HepG2 (cell line): ENCODE measurements around the gene PPP1R15A. TPM values are rescaled to one million over a fixed set of nuclear protein-coding genes. Genes with fewer than 3 reads are reported as not detected.
"Not testable (repeated sequence)": the region's sequence is repeated elsewhere in the genome, so short reads cannot be mapped to it uniquely, and the experiment has no call there.

Experiments used
- ATAC-seq: fragments of 200-7000 bp; cut with Tn5 transposase; 3 replicates; pipeline ENCODE4 v1.9.1; 2020; ENCODE audit warnings: mild to moderate bottlenecking, moderate library complexity
- BruUV-seq: library from RNA; stranded (reverse); fragments of 400-500 nt; replicated peaks from 2 replicates; lab custom pipeline; 2021; lab: Mats Ljungman, UMichigan
- CTCF ChIA-PET: fragments of 300-600 bp; formaldehyde crosslinking; extraction: SDS; loops from one replicate; lab custom pipeline; 2021; ENCODE audit warnings: low total read pairs, inconsistent platforms, low intra/inter-chr PET ratio; lab: Yijun Ruan, JAX
- POLR2A ChIA-PET: fragments of 350-600 bp; sonication (Branson Sonifier 250); formaldehyde crosslinking; loops from one replicate; lab custom pipeline; 2020; ENCODE audit warnings: antibody characterized with exemption, inconsistent platforms; lab: Yijun Ruan, JAX
- DNase-seq: peaks from one replicate; pipeline ENCODE4 v3.0.0-alpha.2; 2015; ENCODE audit warnings: low spot score
- FAIRE-seq: peaks from 3 replicates; lab custom pipeline; 2011; peaks lifted over from hg19 to GRCh38; lab: Jason Lieb, UNC
- H2AFZ ChIP-seq: one replicate; pipeline ENCODE4 v1.6.1; 2011; ENCODE audit warnings: low read length, inconsistent platforms
- H3K27ac ChIP-seq: fragments of 300-600 bp; 3 replicates; pipeline ENCODE4 v1.8.0; 2011; ENCODE audit warnings: mixed run types, mild to moderate bottlenecking, mixed read lengths, low read length, inconsistent platforms; ENCODE audit not compliant: insufficient read depth; ENCODE audit errors: extremely low read length
- H3K27me3 ChIP-seq, 2 experiments: fragments of 200-600 bp in 1 of 2; 2 replicates in 1 of 2; 3 replicates in 1 of 2; pipeline versions ENCODE4 v1.6.0 to v1.8.0; 2011; ENCODE audit warnings: low read length in 2 of 2, mild to moderate bottlenecking in 2 of 2, moderate library complexity in 2 of 2, inconsistent platforms in 1 of 2; ENCODE audit not compliant: insufficient read depth in 2 of 2, control insufficient read depth in 1 of 2
- H3K36me3 ChIP-seq, 2 experiments: fragments of 200-600 bp in 1 of 2; replicated peaks in 1 of 2; 2 replicates in 1 of 2; 3 replicates in 1 of 2; pipeline versions ENCODE4 v1.5.1 to v1.8.0; 2011; ENCODE audit warnings: low read length in 2 of 2, inconsistent platforms in 1 of 2; ENCODE audit not compliant: insufficient read depth in 2 of 2, control insufficient read depth in 1 of 2
- H3K4me1 ChIP-seq: 2 replicates; pipeline ENCODE4 v1.5.1; 2012; ENCODE audit warnings: low read length, inconsistent platforms; ENCODE audit not compliant: insufficient read depth
- H3K4me2 ChIP-seq: 2 replicates; pipeline ENCODE4 v1.6.0; 2011; ENCODE audit warnings: low read depth, low read length, inconsistent platforms
- H3K4me3 ChIP-seq, 3 experiments: fragments of 200-600 bp in 1 of 3; sonication (generic), shearing (Covaris generic) in 1 of 3; replicated peaks in 1 of 3; 2 replicates each; pipeline ENCODE4 v1.5.1; 2011 to 2016; ENCODE audit warnings: low read length in 3 of 3, inconsistent platforms in 2 of 3, low read depth in 2 of 3, mild to moderate bottlenecking in 2 of 3, control low read depth in 1 of 3, mixed read lengths in 1 of 3; ENCODE audit not compliant: insufficient read depth in 1 of 3
- H3K79me2 ChIP-seq: one replicate; pipeline ENCODE4 v1.6.1; 2011; ENCODE audit warnings: low read length, inconsistent platforms; ENCODE audit not compliant: insufficient read depth
- H3K9ac ChIP-seq: 2 replicates; pipeline ENCODE4 v1.6.0; 2011; ENCODE audit warnings: mild to moderate bottlenecking, low read depth, low read length, inconsistent platforms; ENCODE audit not compliant: insufficient read depth
- H3K9me3 ChIP-seq: 2 replicates; pipeline ENCODE4 v1.5.1; 2012; ENCODE audit warnings: mild to moderate bottlenecking, low read length
- H4K20me1 ChIP-seq: 2 replicates; pipeline ENCODE4 v1.6.0; 2011; ENCODE audit warnings: inconsistent platforms, mild to moderate bottlenecking, low read length, moderate library complexity; ENCODE audit not compliant: insufficient read depth
- MED1 ChIP-seq: sonication (generic); formaldehyde crosslinking; IDR thresholded peaks from 2 replicates; pipeline ENCODE4 v1.4.0; 2020; ENCODE audit warnings: missing genetic modification reagents
- PBX2 ChIP-seq: IDR thresholded peaks from 2 replicates; pipeline ENCODE4 v1.6.1; 2016; ENCODE audit warnings: control low read depth
- PITX1 ChIP-seq: sonication (generic); formaldehyde crosslinking; IDR thresholded peaks from 2 replicates; pipeline ENCODE4 v1.5.1; 2020; ENCODE audit warnings: mild to moderate bottlenecking, missing genetic modification reagents
- SNAPC2 ChIP-seq: sonication (generic); formaldehyde crosslinking; IDR thresholded peaks from 2 replicates; pipeline ENCODE4 v1.8.1; 2022; ENCODE audit warnings: mild to moderate bottlenecking, missing genetic modification reagents
- ZBTB1 ChIP-seq: sonication (generic); formaldehyde crosslinking; IDR thresholded peaks from 2 replicates; pipeline ENCODE4 v1.4.0; 2020; ENCODE audit warnings: missing genetic modification reagents, borderline replicate concordance
- ZNF180 ChIP-seq: sonication (generic); formaldehyde crosslinking; IDR thresholded peaks from 2 replicates; pipeline ENCODE4 v1.4.0; 2020; ENCODE audit warnings: low read depth, missing genetic modification reagents, borderline replicate concordance
- ZNF3 ChIP-seq: IDR thresholded peaks from 2 replicates; pipeline ENCODE4 v1.7.0; 2017; ENCODE audit warnings: inconsistent platforms
- ZNF563 ChIP-seq: sonication (generic); formaldehyde crosslinking; IDR thresholded peaks from 2 replicates; pipeline ENCODE4 v1.8.0; 2022; ENCODE audit warnings: mild to moderate bottlenecking, moderate library complexity, missing genetic modification reagents
- WGBS: methylation state at CpG from one replicate; pipeline ENCODE4 v1.1.6; 2017; ENCODE audit warnings: low lambda C conversion rate; 5-methylcytosine and 5-hydroxymethylcytosine counted together
- in situ Hi-C: cut with HindIII; loops from 2 replicates; pipeline ENCODE4 v1.10.0; 2017; ENCODE audit warnings: low pct_unique_long_range_greater_than_20kb; ENCODE audit not compliant: extremely low pct_ligation_motif_present
- intact Hi-C: fragments of 100-400 bp; cut with micrococcal nuclease; formaldehyde crosslinking; loops from one replicate; pipeline ENCODE4 v1.10.0; 2022; ENCODE audit not compliant: unreplicated experiment
- polyA plus RNA-seq, 8 experiments: library from polyadenylated mRNA; depleted of rRNA in 3 of 8; stranded (reverse) in 7 of 8; unstranded in 1 of 8; fragments of >200 nt; fragmentation: Illumina TruSeq in 4 of 8; extraction: Trizol in 4 of 8; gene quantifications; 2 replicates each; pipeline versions ENCODE4 v1.2.1 to v1.2.3, GENCODE V29; 2011 to 2016; ENCODE audit warnings: low read depth in 4 of 8, missing spikeins in 1 of 8, mixed read lengths in 1 of 8; ENCODE audit not compliant: insufficient read depth in 1 of 8
- total RNA-seq, 5 experiments: library from RNA; depleted of rRNA; stranded (reverse); fragments of >200 nt; fragmentation: Illumina TruSeq; extraction: Trizol; gene quantifications; 2 replicates each; pipeline ENCODE4 v1.2.3, GENCODE V29; 2016; ENCODE audit warnings: low read depth in 1 of 5
- TF ChIP-seq, protein P1 (sequence below): sonication (generic); formaldehyde crosslinking; IDR thresholded peaks from 2 replicates; pipeline ENCODE4 v1.4.0; 2020; ENCODE audit warnings: missing genetic modification reagents

The PPP1R15A gene
- total and polyA plus RNA-seq, 2 of the 13 experiments (the other 11 are each of a cell fraction or from before 2014, with no cell fraction given): 15.6 to 18.5 TPM

DNA sequence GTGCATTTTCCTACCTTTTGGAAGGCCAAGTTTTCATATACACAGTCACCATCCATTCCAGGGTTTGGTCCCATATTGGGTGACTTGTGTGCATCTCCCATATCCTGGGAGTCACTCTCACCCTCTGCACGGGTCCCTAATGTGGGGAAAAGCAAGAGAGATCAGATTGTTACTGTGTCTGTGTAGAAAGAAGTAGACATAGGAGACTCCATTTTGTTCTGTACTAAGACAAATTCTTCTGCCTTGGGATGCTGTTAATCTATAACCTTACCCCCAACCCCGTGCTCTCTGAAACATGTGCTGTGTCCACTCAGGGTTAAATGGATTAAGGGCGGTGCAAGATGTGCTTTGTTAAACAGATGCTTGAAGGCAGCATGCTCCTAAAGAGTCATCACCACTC lies 17.3 kb downstream of the PPP1R15A start:
- 32% methylated on average over 3 of the region's 3 CpGs for WGBS
- intact Hi-C loops, ATAC-seq, DNase-seq, H3K9ac ChIP-seq, H3K27ac ChIP-seq, H3K9me3 ChIP-seq, H3K27me3 ChIP-seq, H4K20me1 ChIP-seq, H3K36me3 ChIP-seq, H3K4me2 ChIP-seq, BruUV-seq, FAIRE-seq, H3K4me3 ChIP-seq, CTCF ChIA-PET, in situ Hi-C loops, H2AFZ ChIP-seq, H3K79me2 ChIP-seq: not testable (repeated sequence)
- POLR2A ChIA-PET: interaction anchor here (1.1 kb wide), 1 partner anchor 18 kb away, joined by 3 read pairs; the partner anchor contains the start of gene PPP1R15A
- peaks cover 44% of the 10 kb centered on the region for H3K4me1 ChIP-seq

DNA sequence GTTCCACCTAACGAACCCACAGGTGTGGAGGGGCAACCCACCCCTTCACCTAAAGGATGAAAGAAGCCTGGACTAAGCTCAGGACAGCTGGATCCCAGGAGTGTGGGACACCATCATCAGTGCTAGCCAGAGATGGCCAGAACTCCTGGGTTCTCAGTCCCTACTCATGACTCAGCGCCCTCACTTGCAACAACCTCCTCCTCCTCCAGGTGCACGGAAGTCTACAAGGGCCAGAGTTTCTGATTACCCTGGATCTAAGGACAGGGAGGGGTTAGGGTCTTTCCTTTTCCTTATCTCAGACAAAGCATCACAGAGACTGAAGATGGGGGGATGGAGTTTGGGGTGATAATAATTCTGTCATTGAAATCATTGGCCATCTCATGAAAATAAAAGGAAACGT lies 18.3 kb downstream of the PPP1R15A start:
- Histone ChIP-seq H3K79me2 (no peaks in the 10 kb centered on the region), H3K4me1 (peaks cover 44% of the 10 kb centered on the region), H3K4me2 (no peak overlapping the region), H4K20me1 (no peaks in the 10 kb centered on the region), H3K9ac (no peak overlapping the region), H3K4me3 (no peak overlapping the region), H3K27ac (no peak overlapping the region), H3K27me3 (no peaks in the 10 kb centered on the region), H3K9me3 (no peaks in the 10 kb centered on the region), H2AFZ (no peak overlapping the region), H3K36me3 (no peaks in the 10 kb centered on the region)
- intact Hi-C loops (no loop called here), in situ Hi-C loops (no loop called here)
- 88% methylated on average over 4 of the region's 4 CpGs for WGBS
- no TSS peak for BruUV-seq
- no peak for ATAC-seq
- FAIRE-seq: no peak
- ChIA-PET CTCF (no interaction called here), POLR2A (no interaction called here)
- no peak for DNase-seq
- TF ChIP-seq PBX2 (CRISPR knock-in tag) (no peak), ZBTB1 (CRISPR knock-in tag) (no peak), ZNF180 (CRISPR knock-in tag) (no peak), PITX1 (CRISPR knock-in tag) (no peak), SNAPC2 (CRISPR knock-in tag) (no peak), MED1 (no peak), ZNF3 (CRISPR knock-in tag) (no peak), ZNF563 (no peak)
- TF ChIP-seq, protein P1, sequence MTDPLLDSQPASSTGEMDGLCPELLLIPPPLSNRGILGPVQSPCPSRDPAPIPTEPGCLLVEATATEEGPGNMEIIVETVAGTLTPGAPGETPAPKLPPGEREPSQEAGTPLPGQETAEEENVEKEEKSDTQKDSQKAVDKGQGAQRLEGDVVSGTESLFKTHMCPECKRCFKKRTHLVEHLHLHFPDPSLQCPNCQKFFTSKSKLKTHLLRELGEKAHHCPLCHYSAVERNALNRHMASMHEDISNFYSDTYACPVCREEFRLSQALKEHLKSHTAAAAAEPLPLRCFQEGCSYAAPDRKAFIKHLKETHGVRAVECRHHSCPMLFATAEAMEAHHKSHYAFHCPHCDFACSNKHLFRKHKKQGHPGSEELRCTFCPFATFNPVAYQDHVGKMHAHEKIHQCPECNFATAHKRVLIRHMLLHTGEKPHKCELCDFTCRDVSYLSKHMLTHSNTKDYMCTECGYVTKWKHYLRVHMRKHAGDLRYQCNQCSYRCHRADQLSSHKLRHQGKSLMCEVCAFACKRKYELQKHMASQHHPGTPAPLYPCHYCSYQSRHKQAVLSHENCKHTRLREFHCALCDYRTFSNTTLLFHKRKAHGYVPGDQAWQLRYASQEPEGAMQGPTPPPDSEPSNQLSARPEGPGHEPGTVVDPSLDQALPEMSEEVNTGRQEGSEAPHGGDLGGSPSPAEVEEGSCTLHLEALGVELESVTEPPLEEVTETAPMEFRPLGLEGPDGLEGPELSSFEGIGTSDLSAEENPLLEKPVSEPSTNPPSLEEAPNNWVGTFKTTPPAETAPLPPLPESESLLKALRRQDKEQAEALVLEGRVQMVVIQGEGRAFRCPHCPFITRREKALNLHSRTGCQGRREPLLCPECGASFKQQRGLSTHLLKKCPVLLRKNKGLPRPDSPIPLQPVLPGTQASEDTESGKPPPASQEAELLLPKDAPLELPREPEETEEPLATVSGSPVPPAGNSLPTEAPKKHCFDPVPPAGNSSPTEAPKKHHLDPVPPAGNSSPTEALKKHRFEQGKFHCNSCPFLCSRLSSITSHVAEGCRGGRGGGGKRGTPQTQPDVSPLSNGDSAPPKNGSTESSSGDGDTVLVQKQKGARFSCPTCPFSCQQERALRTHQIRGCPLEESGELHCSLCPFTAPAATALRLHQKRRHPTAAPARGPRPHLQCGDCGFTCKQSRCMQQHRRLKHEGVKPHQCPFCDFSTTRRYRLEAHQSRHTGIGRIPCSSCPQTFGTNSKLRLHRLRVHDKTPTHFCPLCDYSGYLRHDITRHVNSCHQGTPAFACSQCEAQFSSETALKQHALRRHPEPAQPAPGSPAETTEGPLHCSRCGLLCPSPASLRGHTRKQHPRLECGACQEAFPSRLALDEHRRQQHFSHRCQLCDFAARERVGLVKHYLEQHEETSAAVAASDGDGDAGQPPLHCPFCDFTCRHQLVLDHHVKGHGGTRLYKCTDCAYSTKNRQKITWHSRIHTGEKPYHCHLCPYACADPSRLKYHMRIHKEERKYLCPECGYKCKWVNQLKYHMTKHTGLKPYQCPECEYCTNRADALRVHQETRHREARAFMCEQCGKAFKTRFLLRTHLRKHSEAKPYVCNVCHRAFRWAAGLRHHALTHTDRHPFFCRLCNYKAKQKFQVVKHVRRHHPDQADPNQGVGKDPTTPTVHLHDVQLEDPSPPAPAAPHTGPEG (CRISPR knock-in tag): no peak
